ENCODE results near the gene ABLIM2.

DNA sequence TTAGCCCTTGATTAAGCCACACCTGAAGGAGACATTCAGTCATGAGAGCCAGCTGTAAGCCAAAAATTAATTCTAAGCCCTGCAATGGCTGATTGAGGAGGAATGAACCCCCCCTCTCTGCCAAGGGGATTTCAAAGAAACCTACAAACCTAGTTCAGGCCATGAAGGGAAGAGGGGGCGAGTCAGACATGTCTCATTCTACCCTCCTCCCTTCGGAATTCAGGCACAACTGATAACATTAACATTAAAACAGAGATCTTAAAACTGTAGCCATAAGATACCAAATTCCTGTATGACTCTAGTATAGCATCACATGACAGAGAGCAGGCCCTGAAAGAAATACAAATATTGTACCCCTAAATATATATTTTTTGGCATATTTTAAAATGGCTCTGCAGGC is 178.6 kb downstream of the ABLIM2 start:
- TF ChIP-seq, protein P1, sequence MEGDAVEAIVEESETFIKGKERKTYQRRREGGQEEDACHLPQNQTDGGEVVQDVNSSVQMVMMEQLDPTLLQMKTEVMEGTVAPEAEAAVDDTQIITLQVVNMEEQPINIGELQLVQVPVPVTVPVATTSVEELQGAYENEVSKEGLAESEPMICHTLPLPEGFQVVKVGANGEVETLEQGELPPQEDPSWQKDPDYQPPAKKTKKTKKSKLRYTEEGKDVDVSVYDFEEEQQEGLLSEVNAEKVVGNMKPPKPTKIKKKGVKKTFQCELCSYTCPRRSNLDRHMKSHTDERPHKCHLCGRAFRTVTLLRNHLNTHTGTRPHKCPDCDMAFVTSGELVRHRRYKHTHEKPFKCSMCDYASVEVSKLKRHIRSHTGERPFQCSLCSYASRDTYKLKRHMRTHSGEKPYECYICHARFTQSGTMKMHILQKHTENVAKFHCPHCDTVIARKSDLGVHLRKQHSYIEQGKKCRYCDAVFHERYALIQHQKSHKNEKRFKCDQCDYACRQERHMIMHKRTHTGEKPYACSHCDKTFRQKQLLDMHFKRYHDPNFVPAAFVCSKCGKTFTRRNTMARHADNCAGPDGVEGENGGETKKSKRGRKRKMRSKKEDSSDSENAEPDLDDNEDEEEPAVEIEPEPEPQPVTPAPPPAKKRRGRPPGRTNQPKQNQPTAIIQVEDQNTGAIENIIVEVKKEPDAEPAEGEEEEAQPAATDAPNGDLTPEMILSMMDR (conservative IDR thresholded peaks at IDR 0.05; ENCODE audit: low read depth, low read length), result no peak
- TF ChIP-seq EZH2 (IDR thresholded peaks at IDR 0.05; ENCODE audit: borderline replicate concordance, low read depth, low read length, poor library complexity, severe bottlenecking), result no peak
